GM19395 (cell line): ENCODE measurements around the gene ST3GAL3.

Source experiments
- ATAC-seq: cut with Tn5 transposase; IDR thresholded peaks from one replicate; pipeline ENCODE4 v1.9.1; 2021; ENCODE audit warnings: mild to moderate bottlenecking, moderate library complexity; ENCODE audit not compliant: unreplicated experiment

The ST3GAL3 gene

GRCh38 chr1:43953361-43953760 is 246.0 kb downstream of the ST3GAL3 start:
- no peak for ATAC-seq

- ATAC-seq = no peak
Observed at GRCh38 chr1:43954036-43954435, 246.7 kb downstream of the ST3GAL3 start.

DNA sequence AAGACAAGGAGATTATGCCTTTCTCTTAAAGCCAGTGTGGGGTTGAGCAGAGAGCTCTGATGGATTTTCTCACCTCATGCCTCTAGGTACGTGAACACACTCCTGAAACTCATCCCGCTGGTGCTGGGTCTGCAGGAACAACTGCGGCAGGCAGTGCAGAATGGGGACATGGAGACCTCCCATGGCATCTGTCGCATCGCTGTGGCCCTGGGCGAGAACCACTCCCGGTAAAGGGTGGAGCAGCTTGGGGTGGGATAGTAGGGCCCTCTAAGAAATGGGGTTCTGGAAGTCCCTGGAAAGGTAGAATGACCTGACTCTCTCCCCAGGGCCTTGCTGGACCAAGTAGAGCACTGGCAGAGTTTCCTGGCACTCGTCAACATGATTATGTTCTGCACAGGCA is 248.9 kb downstream of the ST3GAL3 start:
- no peak for ATAC-seq

DNA sequence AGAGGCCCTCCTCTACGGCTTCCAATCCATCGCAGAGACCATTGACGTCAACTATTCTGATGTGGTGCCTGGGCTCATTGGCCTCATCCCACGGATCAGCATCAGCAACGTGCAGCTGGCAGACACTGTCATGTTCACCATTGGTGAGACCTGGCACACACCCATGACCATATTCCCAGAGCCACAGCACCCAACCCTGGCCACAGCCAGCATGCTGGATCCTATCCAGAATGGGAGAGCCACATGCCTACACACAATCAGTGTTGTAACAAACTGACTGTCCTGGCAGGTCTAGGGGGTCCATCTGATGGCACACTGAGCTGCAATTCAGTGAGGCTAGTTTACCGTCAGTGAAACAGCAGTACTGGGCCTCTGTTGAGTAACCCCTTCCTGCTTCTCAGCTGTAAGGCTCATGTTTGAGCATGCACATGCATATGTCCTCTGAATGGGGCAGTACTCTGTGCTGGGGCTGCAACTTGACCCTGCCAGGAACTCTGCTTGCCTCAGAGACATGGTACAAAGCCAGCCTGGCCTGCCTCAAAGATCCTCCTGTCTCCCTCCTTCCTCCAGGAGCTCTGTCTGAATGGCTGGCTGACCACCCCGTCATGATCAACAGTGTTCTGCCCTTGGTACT is 250.2 kb downstream of the ST3GAL3 start:
- ATAC-seq = no peak

GRCh38 chr1:43958351-43959255 is 251.3 kb downstream of the ST3GAL3 start:
- ATAC-seq = no peak

- no peak for ATAC-seq
Observed at GRCh38 chr1:43960798-43961197, 253.5 kb downstream of the ST3GAL3 start.

GRCh38 chr1:43961692-43962091 is 254.4 kb downstream of the ST3GAL3 start:
- no peak for ATAC-seq

DNA sequence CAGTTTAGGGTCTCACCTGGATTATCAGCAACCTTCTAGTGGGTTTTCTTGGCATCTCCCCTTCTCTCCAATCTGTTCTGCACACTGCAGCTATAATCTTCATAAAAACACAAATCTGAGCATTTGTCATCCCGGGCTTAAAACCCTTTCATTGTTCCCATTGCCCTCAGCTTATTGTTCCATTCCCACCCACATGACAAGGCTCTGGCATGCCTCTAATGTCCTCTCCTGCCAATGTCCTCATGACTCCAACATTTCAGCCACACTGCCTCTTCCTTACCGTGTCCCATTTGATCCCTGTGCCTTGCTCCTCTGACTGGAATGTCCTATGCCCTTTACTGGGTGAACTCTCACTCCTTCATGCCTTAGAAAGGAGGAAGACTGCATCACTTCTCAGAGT is 255.0 kb downstream of the ST3GAL3 start:
- ATAC-seq = no peak

DNA sequence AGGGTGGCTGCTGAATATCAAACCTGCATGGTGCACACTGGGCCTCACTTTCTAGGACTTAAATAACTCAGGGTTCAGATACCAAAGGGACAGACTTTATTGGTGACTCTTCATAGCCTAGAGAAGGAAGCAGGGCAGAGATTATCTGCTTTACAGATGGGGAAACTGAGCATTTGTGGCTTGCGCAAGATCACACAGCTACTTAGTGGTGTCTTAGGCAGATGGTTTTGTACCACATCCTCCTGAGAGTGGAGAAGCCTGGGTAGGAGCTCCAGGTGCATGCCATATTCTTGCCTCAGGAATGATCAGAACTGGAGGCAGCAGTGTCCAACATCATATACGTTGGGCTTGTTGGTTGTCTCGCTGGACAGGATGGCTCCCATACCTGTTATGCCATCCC is 255.7 kb downstream of the ST3GAL3 start:
- ATAC-seq = no peak

DNA sequence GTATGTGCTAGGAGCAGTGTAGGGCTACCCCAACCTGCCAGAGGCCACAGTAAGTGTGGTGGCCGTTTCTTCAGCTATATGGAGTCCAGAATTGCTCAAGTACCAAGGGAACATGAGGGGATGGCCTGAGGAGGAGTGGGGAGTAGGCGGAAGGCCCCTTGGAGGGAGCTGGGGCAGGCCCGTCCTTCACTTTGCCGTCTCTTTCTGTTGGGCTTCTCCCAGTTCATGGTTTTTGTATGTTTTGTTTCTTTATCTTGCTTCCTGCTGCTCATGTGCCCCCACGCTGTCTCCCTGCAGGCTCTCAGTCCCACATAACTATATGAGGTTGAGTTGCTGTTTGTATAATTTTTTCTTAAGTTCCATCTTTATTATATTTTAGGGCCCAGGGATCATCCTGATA is 256.6 kb downstream of the ST3GAL3 start:
- ATAC-seq = no peak

DNA sequence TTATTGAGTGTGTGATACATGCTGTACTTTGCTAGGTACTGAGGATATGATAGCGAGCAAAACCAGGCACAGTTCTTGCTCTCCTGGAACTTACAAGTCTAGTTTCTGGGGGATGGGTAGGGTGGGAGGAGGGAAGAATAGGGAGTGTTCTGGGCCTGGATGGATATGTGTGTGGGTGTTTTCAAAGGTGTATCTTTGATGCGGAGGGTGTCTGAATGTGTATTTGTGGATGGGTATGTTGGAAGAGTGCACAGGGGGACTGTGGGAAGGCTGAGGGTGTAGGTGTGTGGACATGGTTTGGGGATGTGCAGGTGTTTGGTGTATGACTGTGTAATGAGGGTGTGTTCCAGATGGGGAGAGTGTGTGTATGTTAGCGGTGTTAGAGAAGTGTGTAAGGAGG is 258.0 kb downstream of the ST3GAL3 start:
- no peak for ATAC-seq

GRCh38 chr1:43968348-43968948 is 261.1 kb downstream of the ST3GAL3 start:
- ATAC-seq = no peak

- ATAC-seq = no peak
Observed at GRCh38 chr1:43969416-43969745, 262.0 kb downstream of the ST3GAL3 start.

DNA sequence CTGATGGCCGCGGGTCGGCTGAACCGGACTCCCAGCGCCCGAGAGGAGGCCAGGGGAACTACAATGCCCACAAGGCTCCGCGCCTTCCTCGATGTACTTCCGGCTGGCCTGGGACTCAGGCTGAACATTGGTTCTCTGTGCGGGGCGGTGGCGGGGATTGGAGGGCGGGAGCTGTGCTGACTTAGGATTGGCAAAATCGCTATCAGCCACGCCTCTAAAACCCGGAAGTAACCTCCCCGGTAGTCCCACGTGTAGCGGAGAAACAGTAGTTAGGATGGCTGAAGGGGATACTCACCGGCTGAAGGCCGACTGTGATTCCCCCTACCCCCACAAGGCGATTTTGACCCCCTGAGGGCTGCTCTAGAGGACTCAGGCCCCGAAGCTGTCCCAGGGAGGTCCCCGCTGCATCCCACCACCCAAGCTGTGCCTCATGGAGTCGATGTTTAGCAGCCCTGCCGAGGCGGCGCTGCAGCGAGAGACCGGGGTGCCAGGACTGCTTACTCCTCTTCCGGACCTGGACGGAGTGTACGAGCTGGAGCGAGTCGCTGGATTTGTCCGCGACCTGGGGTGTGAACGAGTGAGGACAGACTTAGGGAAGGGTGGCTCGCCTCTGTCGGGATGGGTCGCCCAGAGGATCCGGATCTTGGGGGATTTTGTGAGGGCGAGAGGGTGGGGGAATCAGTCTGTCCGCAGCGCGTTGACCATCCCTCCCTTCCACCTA is 262.6 kb downstream of the ST3GAL3 start, which contains the start of gene DPH2:
DPH2 (plus strand) TSS at position 265 of the 721 bp plus-strand sequence; CDS start at position 431, 166 bp downstream.
- peak; percentile 84 for ATAC-seq

- no peak for ATAC-seq
Observed at GRCh38 chr1:43970502-43970901, 263.2 kb downstream of the ST3GAL3 start.

GRCh38 chr1:43970911-43971310 is 263.6 kb downstream of the ST3GAL3 start:
- no peak for ATAC-seq

DNA sequence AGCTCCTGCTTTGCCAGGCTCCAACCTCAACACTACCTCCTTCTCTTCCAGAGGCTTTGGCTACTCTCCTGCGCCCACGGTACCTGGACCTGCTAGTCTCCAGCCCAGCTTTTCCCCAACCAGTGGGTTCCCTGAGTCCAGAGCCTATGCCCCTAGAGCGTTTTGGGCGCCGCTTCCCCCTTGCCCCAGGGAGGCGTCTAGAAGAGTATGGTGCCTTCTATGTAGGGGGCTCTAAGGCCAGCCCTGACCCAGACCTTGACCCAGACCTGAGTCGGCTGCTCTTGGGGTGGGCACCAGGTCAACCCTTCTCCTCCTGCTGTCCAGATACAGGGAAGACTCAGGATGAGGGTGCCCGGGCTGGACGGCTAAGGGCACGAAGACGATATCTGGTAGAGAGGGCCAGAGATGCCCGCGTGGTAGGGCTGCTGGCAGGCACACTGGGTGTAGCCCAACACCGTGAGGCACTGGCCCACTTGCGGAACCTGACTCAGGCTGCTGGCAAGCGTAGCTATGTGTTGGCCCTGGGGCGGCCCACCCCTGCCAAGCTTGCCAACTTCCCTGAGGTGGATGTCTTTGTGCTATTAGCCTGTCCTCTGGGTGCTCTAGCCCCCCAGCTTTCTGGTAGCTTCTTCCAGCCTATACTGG is 264.1 kb downstream of the ST3GAL3 start:
- ATAC-seq = no peak

GRCh38 chr1:43973981-43974442 is 266.7 kb downstream of the ST3GAL3 start:
- peak; percentile 1 for ATAC-seq

GRCh38 chr1:43974443-43975248 is 267.3 kb downstream of the ST3GAL3 start, which contains the start of gene ATP6V0B:
Gene ATP6V0B (plus strand): TSS chr1:43974960. CDS start chr1:43975041, 81 bp downstream.
- peak; percentile 61 for ATAC-seq
